Measurements from ENCODE around the gene KANTR. TPM values are rescaled to one million over a fixed set of nuclear protein-coding genes. Genes with fewer than 3 reads are reported as not detected.

KANTR gene
- total and polyA plus RNA-seq, 9 of the 15 experiments (the other 6 are each of a cell fraction or from before 2014, with no cell fraction given): 1.0 to 5.7 (median 3.4) TPM

DNA sequence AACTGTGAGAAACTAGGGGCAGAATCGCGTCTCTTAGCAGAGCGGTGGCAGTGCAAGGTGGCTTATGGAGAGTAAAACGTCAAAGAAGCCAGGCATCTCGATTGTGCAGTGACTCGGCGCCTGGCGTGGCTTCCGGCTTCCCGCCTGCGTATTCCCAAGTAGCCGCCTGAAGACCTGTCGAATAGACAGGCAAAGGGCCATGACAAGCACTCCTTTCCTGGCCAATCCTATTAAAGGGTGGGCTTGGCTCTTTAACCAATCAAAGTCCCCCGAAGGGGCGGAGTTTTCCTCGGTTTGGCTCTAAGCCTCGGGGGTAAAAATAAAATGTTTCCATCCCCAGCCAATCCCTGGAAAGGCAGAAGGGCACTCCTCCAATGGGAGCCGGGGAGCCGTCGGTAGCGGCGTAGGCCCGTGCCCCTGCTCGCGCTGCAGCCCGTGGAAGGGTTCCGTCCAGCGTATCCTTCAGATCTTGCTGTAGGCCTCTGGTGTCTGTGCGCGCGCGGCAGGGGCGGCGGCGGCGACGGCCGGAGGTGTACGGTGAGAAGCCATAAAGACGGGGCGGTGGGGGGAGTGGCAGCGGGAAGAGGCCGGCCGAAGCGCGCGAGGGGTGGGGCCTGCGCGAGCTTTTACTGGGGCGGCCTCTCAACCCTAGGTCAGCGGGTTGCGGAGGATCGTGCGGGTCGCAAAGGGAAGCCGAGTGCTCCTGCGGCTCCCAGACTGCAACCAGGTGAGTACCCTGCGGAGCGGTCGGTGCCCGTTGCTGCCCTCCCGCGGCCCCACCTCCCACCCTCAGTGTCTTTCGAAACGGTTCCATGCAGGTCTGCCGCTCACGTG, at the start of gene KANTR (continued):
- TF ChIP-seq, protein P1, sequence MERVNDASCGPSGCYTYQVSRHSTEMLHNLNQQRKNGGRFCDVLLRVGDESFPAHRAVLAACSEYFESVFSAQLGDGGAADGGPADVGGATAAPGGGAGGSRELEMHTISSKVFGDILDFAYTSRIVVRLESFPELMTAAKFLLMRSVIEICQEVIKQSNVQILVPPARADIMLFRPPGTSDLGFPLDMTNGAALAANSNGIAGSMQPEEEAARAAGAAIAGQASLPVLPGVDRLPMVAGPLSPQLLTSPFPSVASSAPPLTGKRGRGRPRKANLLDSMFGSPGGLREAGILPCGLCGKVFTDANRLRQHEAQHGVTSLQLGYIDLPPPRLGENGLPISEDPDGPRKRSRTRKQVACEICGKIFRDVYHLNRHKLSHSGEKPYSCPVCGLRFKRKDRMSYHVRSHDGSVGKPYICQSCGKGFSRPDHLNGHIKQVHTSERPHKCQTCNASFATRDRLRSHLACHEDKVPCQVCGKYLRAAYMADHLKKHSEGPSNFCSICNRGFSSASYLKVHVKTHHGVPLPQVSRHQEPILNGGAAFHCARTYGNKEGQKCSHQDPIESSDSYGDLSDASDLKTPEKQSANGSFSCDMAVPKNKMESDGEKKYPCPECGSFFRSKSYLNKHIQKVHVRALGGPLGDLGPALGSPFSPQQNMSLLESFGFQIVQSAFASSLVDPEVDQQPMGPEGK (CRISPR knock-in tag; IDR thresholded peaks at IDR 0.05; ENCODE audit: borderline replicate concordance): no peak
- TF ChIP-seq NCOA6 (IDR thresholded peaks at IDR 0.05) (peak; percentile 69), CBX1 (IDR thresholded peaks at IDR 0.05; ENCODE audit: low read depth) (no peak), ZBTB9 (CRISPR knock-in tag; IDR thresholded peaks at IDR 0.05) (no peak), STAT5B (CRISPR knock-in tag; IDR thresholded peaks at IDR 0.05) (no peak), PHTF2 (CRISPR knock-in tag; IDR thresholded peaks at IDR 0.05) (no peak), HDAC1 (IDR thresholded peaks at IDR 0.05) (no peak)
- TF ChIP-seq, protein P2, sequence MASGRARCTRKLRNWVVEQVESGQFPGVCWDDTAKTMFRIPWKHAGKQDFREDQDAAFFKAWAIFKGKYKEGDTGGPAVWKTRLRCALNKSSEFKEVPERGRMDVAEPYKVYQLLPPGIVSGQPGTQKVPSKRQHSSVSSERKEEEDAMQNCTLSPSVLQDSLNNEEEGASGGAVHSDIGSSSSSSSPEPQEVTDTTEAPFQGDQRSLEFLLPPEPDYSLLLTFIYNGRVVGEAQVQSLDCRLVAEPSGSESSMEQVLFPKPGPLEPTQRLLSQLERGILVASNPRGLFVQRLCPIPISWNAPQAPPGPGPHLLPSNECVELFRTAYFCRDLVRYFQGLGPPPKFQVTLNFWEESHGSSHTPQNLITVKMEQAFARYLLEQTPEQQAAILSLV (tag; IDR thresholded peaks at IDR 0.05): no peak

Data from K562 (cell line).